ENCODE results near the gene AUP1. TPM values are rescaled to one million over a fixed set of nuclear protein-coding genes. Genes with fewer than 3 reads are reported as not detected.
"Not testable (repeated sequence)": the region's sequence is repeated elsewhere in the genome, so short reads cannot be mapped to it uniquely, and the experiment has no call there.

AUP1 gene
- total RNA-seq, 1 donor from 2014 or later, result 178 TPM

DNA sequence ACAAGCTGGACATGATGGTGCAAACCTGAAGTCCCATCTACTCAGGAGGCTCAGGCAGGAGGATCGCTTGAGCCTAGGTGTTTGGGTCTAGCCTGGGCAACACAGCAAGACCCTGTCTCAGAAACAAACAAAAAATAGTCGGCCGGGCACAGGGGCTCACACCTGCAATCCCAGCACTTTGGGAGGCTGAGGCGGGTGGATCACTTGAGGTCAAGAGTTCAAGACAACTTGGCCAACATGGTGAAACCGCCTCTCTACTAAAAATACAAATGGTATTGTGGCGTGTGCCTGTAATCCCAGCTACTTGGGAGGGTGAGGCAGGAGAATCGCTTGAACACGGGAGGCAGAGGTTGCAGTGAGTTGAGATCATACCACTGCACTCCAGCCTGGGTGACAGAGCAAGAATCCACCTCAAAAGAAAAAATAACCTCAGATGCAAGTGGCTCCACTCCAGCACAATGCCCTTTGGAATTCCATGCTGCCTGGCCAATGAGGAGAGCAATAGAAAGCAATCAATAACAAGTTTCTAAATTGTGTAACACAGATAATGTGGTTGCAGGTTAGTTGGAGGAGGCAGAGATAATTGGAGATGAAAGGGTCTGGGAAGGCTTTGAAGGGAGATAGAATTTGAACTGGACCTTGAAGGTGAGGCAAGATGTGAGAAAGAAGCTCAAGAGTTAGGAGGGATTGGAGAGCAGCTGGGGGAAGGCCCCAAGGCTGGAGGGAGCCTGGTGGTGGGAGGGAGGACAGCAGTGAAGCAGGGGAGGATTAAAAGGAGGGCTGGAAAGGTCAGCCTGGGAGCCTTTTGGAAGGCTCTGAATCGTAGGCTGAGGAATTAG, 40.6 kb downstream of the AUP1 start:
- Mint-ChIP-seq H3K4me1 (ENCODE audit: low read depth) (peaks cover 5% of the 10 kb centered on the region), H3K27ac (no peak overlapping the region), H3K4me3 (no peak overlapping the region), H3K36me3 (ENCODE audit: low read depth) (peaks cover 42% of the 10 kb centered on the region), H3K9me3 (no peaks in the 10 kb centered on the region), H3K27me3 (ENCODE audit: insufficient read depth) (no peaks in the 10 kb centered on the region)
- DNase-seq (ENCODE audit: low spot score), result no peak
- intact Hi-C loops (cut with micrococcal nuclease), result no loop called here

DNA sequence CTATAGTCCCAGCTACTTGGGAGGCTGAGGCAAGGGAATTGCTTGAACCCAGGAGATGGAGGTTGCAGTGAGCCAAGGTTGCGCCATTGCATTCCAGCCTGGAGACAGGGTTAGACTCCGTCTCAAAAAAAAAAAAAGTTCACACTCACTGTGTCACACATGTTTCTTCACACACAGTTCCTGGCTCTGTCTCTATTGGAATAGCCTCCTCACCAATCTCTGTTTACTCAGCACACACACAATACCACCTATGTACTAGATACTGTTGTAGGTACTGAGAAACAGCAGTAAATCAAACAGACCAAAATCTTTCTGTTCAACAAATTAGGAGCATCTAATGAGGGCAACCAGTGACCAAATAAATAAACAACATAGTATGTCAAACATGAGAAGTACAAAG, 43.4 kb downstream of the AUP1 start:
- H3K27ac Mint-ChIP-seq, result no peak overlapping the region
- peaks cover 30% of the 10 kb centered on the region for H3K36me3 Mint-ChIP-seq (ENCODE audit: low read depth)
- intact Hi-C loops (cut with micrococcal nuclease), result no loop called here
- H3K9me3 Mint-ChIP-seq, result no peaks in the 10 kb centered on the region
- no peak for DNase-seq (ENCODE audit: low spot score)
- H3K27me3 Mint-ChIP-seq (ENCODE audit: insufficient read depth), result no peaks in the 10 kb centered on the region
- peaks cover 18% of the 10 kb centered on the region for H3K4me1 Mint-ChIP-seq (ENCODE audit: low read depth)
- H3K4me3 Mint-ChIP-seq, result no peak overlapping the region

DNA sequence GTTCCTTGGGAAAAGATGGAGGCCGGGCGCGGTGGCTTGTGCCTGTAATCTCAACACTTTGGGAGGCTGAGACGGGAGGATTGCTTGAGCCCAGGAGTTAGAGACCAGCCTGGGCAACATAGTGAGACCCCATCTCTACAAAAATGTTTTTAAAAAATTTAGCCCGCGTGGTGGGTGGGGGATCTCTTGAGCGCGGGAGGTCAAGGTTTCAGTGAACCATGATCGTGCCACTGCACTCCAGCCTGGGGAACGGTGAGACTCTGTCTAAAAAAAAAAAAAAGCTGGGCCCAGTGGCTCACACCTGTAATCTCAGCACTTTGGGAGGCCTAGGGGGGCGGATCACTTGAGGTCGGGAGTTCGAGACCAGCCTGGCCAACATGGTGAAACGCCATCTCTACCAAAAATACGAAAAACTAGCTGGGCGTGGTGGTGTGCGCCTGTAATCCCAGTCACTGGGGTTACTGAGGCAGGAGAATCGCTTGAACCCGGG, 45.8 kb downstream of the AUP1 start:
- H3K27me3 Mint-ChIP-seq (ENCODE audit: insufficient read depth); H3K9me3 Mint-ChIP-seq; DNase-seq (ENCODE audit: low spot score): not testable (repeated sequence)
- H3K4me1 Mint-ChIP-seq (ENCODE audit: low read depth), result peaks cover 35% of the 10 kb centered on the region
- peaks cover 28% of the 10 kb centered on the region for H3K36me3 Mint-ChIP-seq (ENCODE audit: low read depth)
- peak overlapping the region; percentile 99 for H3K27ac Mint-ChIP-seq
- intact Hi-C loops (cut with micrococcal nuclease), result loop anchor here (1.0 kb wide), 12 partner anchors 11 to 746 kb away; partner anchors contain the start of genes AUP1, C2orf81, DOK1 and HTRA2
- peak overlapping the region; percentile 99 for H3K4me3 Mint-ChIP-seq

DNA sequence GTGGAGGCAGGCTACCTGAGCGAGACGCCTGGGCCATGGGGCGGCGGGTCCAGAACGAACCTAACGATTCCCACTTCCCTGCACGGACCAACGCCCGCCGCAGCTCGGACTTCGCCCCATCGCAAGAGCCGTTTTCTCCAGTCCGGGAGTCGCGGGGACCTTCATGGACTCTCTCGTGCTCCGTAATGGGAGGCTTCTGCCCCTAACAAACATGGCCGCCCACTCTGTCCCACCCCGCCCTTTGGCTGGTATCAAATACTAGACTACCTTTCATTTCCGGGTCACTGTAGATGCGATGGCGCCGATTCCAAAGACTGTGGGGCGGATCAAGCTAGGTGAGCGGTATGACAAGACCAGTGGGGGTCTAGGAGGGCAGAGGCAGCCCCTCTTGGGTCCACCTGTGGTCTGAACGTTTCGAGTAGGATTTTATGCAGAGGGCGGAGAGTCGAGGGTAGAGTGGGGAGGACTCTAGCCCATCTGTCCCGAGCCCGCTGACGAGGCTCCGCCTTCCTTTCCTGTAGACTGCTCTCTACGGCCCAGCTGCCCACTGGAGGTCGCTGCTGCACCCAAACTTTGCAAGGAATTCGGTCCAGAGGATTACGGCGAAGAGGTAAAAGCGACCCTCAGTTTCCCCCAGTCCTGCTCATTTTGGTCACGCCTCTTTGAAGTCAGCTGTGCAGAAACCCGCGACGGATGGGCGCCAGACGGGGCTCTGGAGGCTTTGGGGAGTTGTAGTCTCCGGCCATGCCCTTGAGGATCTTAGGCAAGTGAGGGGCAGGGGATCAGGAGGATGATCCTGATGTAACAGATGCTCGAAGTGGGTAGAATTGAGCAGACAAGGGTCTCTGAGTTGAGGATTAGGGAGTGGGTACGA, 46.5 kb downstream of the AUP1 start, which contains the start of the genes CCDC142 and TTC31:
Gene CCDC142, minus strand, starts transcription at position 198 of the 874 bp plus-strand sequence. Its CDS starts 161 bp downstream, at position 37.
Gene TTC31, plus strand, starts transcription at position 281 of the 874 bp plus-strand sequence. Its CDS starts 15 bp downstream, at position 296.
- peak; percentile 89 for DNase-seq (ENCODE audit: low spot score)
- Mint-ChIP-seq H3K27me3 (ENCODE audit: insufficient read depth) (no peaks in the 10 kb centered on the region), H3K27ac (peak within 1 kb of the TSS; percentile 99), H3K4me3 (peak within 1 kb of the TSS; percentile 99), H3K9me3 (no peaks in the 10 kb centered on the region), H3K4me1 (ENCODE audit: low read depth) (peaks cover 35% of the 10 kb centered on the region), H3K36me3 (ENCODE audit: low read depth) (peaks cover 28% of the 10 kb centered on the region)
- intact Hi-C loops (cut with micrococcal nuclease), result loop anchor here (1.0 kb wide), 12 partner anchors 11 to 746 kb away; partner anchors contain the start of genes AUP1, C2orf81, DOK1 and HTRA2

DNA sequence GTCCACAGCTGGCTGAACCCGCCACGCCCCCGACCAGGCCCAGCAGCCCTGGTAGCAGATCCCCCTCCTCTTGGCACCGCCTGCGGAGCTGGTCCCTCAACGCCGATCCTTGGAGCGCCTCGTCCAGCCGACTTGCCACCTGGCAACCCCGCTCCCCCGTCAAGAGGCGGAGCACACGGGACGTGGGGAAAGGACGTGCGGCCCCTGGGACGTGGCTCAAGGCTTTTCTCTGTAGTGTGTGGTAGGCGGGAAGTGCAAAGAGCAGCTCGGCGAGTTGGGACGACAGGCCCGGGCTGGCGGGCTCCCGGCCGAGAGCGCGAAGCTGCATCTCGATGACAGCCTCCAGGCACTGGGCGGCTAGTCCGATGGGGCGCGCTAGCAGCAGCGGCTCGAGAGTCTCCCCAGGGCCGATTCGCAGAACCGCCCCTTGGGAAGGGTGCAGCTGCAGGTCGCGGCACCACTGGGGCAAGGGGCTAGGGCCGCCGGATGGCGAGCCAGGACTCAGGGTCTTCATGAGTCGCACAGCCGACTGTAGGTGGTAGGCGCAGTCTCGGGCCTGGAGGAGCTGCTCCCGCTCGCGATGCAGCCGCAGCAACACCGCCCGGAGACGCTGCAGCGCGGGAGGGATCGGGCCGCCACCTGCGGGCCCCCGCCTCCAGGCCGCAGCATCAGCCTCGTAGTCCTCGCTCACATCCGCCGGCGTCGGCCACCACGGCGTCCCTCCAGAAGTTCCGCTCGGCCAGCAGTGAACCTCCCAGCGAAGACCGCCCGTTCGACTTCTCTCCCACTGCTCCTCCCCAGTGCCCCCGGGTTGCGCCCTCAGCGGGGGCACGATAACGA, 47.3 kb downstream of the AUP1 start:
- Mint-ChIP-seq H3K4me3 (peak overlapping the region; percentile 99), H3K4me1 (ENCODE audit: low read depth) (peaks cover 35% of the 10 kb centered on the region), H3K9me3 (no peaks in the 10 kb centered on the region), H3K27ac (peak overlapping the region; percentile 99), H3K36me3 (ENCODE audit: low read depth) (peaks cover 31% of the 10 kb centered on the region), H3K27me3 (ENCODE audit: insufficient read depth) (no peaks in the 10 kb centered on the region)
- intact Hi-C loops (cut with micrococcal nuclease), result no loop called here
- DNase-seq (ENCODE audit: low spot score), result peak; percentile 58

DNA sequence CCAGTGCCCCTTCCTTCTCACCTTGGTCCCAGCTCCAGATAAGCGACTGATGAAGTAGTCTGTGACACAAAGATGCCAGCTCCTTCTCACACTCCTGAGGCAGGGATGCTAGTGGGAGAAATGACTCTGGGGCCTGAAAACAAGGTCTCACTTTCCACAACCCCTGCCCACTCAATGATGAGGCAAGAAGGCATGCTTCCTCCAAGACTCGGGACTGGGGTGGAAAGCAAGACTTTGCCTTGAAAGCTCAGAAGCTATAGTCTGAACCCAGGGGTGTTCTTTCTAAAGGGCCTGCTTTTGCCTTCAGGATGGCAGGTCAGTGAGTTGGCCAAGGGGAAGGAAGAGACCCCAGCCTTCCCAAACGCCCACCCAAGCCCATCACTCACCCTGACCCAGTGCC, 48.1 kb downstream of the AUP1 start:
- peaks cover 35% of the 10 kb centered on the region for H3K4me1 Mint-ChIP-seq (ENCODE audit: low read depth)
- H3K36me3 Mint-ChIP-seq (ENCODE audit: low read depth), result peaks cover 28% of the 10 kb centered on the region
- H3K4me3 Mint-ChIP-seq, result peak overlapping the region; percentile 99
- no peaks in the 10 kb centered on the region for H3K27me3 Mint-ChIP-seq (ENCODE audit: insufficient read depth)
- DNase-seq (ENCODE audit: low spot score), result no peak
- peak overlapping the region; percentile 34 for H3K27ac Mint-ChIP-seq
- H3K9me3 Mint-ChIP-seq, result no peaks in the 10 kb centered on the region
- intact Hi-C loops (cut with micrococcal nuclease), result no loop called here

Other genes with a start within 250 kb of the AUP1 start
- gene SLC4A5, start 186.3 kb downstream of the AUP1 start, total RNA-seq, result 0.47 and 0.71 TPM in 2 replicates
- gene DCTN1, start 149.4 kb downstream of the AUP1 start, total RNA-seq, result 83.0 and 84.0 TPM in 2 replicates
- 1.9 and 2.4 TPM in 2 replicates for gene C2orf81, start 108.1 kb downstream of the AUP1 start, total RNA-seq
- gene WDR54, start 108.0 kb downstream of the AUP1 start, total RNA-seq, result 56.4 and 58.6 TPM in 2 replicates
- 4.0 and 4.2 TPM in 2 replicates for gene RTKN, start 87.8 kb downstream of the AUP1 start, total RNA-seq
- 67.8 and 70.0 TPM in 2 replicates for gene INO80B, start 74.6 kb downstream of the AUP1 start, total RNA-seq
- gene WBP1, start 71.3 kb downstream of the AUP1 start, total RNA-seq, result 32.6 and 35.3 TPM in 2 replicates
- gene MOGS, start 64.3 kb downstream of the AUP1 start, total RNA-seq, result 87.7 and 88.6 TPM in 2 replicates
- gene MRPL53, start 57.0 kb downstream of the AUP1 start, total RNA-seq, result 118 and 124 TPM in 2 replicates
- gene CCDC142, start 46.7 kb downstream of the AUP1 start, total RNA-seq, result 30.4 and 36.3 TPM in 2 replicates
- 30.2 and 32.2 TPM in 2 replicates for gene TTC31, start 46.6 kb downstream of the AUP1 start, total RNA-seq
- gene LBX2, start 30.1 kb downstream of the AUP1 start, total RNA-seq, result 0.54 and 1.1 TPM in 2 replicates
- gene PCGF1, start 22.0 kb downstream of the AUP1 start, total RNA-seq, result 41.9 and 45.0 TPM in 2 replicates
- 1.2 and 1.5 TPM in 2 replicates for gene TLX2, start 15.3 kb downstream of the AUP1 start, total RNA-seq
- gene DQX1, start 3.5 kb downstream of the AUP1 start, total RNA-seq, result 0.65 and 0.86 TPM in 2 replicates
- gene HTRA2, start 227 bp upstream of the AUP1 start, total RNA-seq, result 57.0 and 57.3 TPM in 2 replicates
- gene LOXL3, start 24.2 kb upstream of the AUP1 start, total RNA-seq, result 1.9 and 2.0 TPM in 2 replicates
- gene DOK1, start 25.0 kb upstream of the AUP1 start, total RNA-seq, result 37.2 and 40.8 TPM in 2 replicates
- gene M1AP, start 118.6 kb upstream of the AUP1 start, total RNA-seq, result 0.10 TPM in 1 of 2 replicates, not detected in the other
- gene SEMA4F, start 124.5 kb upstream of the AUP1 start, total RNA-seq, result 2.4 and 3.2 TPM in 2 replicates